ENCODE data around the gene PKD2L1. TPM values are rescaled to one million over a fixed set of nuclear protein-coding genes. Genes with fewer than 3 reads are reported as not detected.
"Not testable (repeated sequence)": the region's sequence is repeated elsewhere in the genome, so short reads cannot be mapped to it uniquely, and the experiment has no call there.

Gene PKD2L1
- total RNA-seq: 3.4 TPM
- long read RNA-seq, partial matches to known transcripts: 2 of 3 reads
- long read RNA-seq, other reads (novel, unspliced or antisense): 1 of 3 reads

GRCh38 chr10:100330079-100330478, at the start of gene PKD2L1:
PKD2L1 (minus strand) TSS chr10:100330228; CDS start chr10:100330103, 125 bp downstream.
- H3K27ac ChIP-seq: no peak within 1 kb of the TSS
- H3K9me3 ChIP-seq: no peaks in the 10 kb centered on the region
- H3K36me3 ChIP-seq: no peaks in the 10 kb centered on the region
- H3K4me3 ChIP-seq: no peak within 1 kb of the TSS
- no peak for DNase-seq
- intact Hi-C loops (cut with DNase I): no loop called here
- TF ChIP-seq CTCF (IDR thresholded peaks at IDR 0.05): no peak
- H3K4me1 ChIP-seq: peaks cover 9% of the 10 kb centered on the region
- H3K27me3 ChIP-seq (ENCODE audit: low read depth): no peaks in the 10 kb centered on the region
- ATAC-seq: no peak

DNA sequence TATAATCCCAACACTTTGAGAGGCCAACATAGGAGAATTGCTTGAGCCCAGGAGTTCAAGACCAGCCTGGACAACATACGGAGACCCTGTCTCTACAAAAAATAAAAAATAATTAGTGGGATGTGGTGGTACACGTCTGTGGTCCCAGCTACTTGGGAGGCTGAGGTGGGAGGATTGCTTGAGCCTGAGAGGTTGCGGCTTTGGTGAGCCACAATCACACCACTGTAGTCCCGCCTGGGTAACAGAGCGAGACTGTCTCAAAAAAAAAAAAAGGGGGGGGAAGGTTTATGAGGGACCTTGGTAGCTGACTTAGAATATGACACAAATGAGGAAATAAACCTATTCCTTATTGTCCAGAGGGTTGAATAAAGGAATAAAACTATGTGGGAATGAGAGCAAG, 47.8 kb upstream of the PKD2L1 start:
- H3K9me3 ChIP-seq: no peaks in the 10 kb centered on the region
- peaks cover 16% of the 10 kb centered on the region for H3K4me1 ChIP-seq
- H3K36me3 ChIP-seq: no peaks in the 10 kb centered on the region
- ATAC-seq: no peak
- no peak for DNase-seq
- no peak for TF ChIP-seq CTCF (IDR thresholded peaks at IDR 0.05)
- no peak overlapping the region for H3K4me3 ChIP-seq
- no peak overlapping the region for H3K27ac ChIP-seq
- intact Hi-C loops (cut with DNase I): no loop called here
- H3K27me3 ChIP-seq (ENCODE audit: low read depth): no peaks in the 10 kb centered on the region

DNA sequence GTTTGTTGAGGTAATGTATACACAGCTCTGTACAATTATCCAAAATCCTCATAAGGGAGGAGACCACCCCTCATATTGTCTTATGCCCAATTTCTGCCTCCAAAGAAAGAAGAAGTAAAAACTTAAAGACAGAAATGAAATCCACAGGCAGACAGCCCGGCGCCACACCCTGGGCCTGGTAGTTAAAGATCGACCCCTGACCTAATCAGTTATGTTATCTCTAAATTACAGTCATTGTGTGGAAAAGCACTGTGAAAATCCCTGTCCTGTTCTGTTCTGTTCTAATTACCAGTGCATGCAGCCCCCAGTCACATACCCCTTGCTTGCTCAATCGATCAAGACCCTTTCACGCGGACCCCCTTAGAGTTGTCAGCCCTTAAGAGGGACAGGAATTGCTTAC, 46.6 kb upstream of the PKD2L1 start:
- DNase-seq; H3K4me3 ChIP-seq; H3K27me3 ChIP-seq (ENCODE audit: low read depth); H3K27ac ChIP-seq; ATAC-seq; H3K9me3 ChIP-seq; intact Hi-C loops (cut with DNase I); H3K36me3 ChIP-seq: not testable (repeated sequence)
- H3K4me1 ChIP-seq: peaks cover 28% of the 10 kb centered on the region

GRCh38 chr10:100374677-100375353, 44.8 kb upstream of the PKD2L1 start:
- ATAC-seq; DNase-seq; intact Hi-C loops (cut with DNase I); H3K9me3 ChIP-seq; H3K27me3 ChIP-seq (ENCODE audit: low read depth); H3K36me3 ChIP-seq: not testable (repeated sequence)
- H3K4me1 ChIP-seq: peaks cover 46% of the 10 kb centered on the region
- peak overlapping the region; percentile 96 for H3K27ac ChIP-seq
- H3K4me3 ChIP-seq: peak overlapping the region; percentile 64

GRCh38 chr10:100374200-100374655, 44.2 kb upstream of the PKD2L1 start:
- no peak for DNase-seq
- H3K4me3 ChIP-seq: peak overlapping the region; percentile 64
- intact Hi-C loops (cut with DNase I): no loop called here

More at GRCh38 chr10:100374200-100374655, 44.2 kb upstream of the PKD2L1 start:
- Histone ChIP-seq H3K9me3 (no peaks in the 10 kb centered on the region), H3K4me1 (peaks cover 46% of the 10 kb centered on the region), H3K27me3 (ENCODE audit: low read depth) (no peaks in the 10 kb centered on the region), H3K36me3 (no peaks in the 10 kb centered on the region), H3K27ac (peak overlapping the region; percentile 96)
- ATAC-seq: no peak
- no peak for TF ChIP-seq CTCF (IDR thresholded peaks at IDR 0.05)
